DMS114 treated with DMSO at 0.1 percent for 48 hours (cell line): ENCODE data around the gene LRP2.

Experiments
- DNase-seq: peaks from one replicate; lab custom pipeline; 2025; ENCODE audit not compliant: unreplicated experiment; lab: John Stamatoyannopoulos, UW

The LRP2 gene

GRCh38 chr2:169131587-169132512, 230.5 kb downstream of the LRP2 start:
- DNase-seq: peak; percentile 5

GRCh38 chr2:169129703-169130243, 232.6 kb downstream of the LRP2 start:
- DNase-seq: no peak

GRCh38 chr2:169119851-169120250, 242.5 kb downstream of the LRP2 start:
- DNase-seq: no peak

GRCh38 chr2:169119123-169119760, 243.1 kb downstream of the LRP2 start:
- DNase-seq: no peak

- DNase-seq: no peak
Measured at GRCh38 chr2:169118060-169118459, 244.3 kb downstream of the LRP2 start.

- DNase-seq: no peak
Measured at GRCh38 chr2:169116993-169117392, 245.3 kb downstream of the LRP2 start.

- no peak for DNase-seq
Measured at GRCh38 chr2:169116327-169116726, 246.0 kb downstream of the LRP2 start.

GRCh38 chr2:169114056-169114455, 248.3 kb downstream of the LRP2 start:
- DNase-seq: no peak

- DNase-seq: no peak
Measured at GRCh38 chr2:169112841-169113240, 249.5 kb downstream of the LRP2 start.

GRCh38 chr2:169110916-169111315, 251.4 kb downstream of the LRP2 start:
- DNase-seq: no peak

GRCh38 chr2:169110419-169110818, 251.9 kb downstream of the LRP2 start:
- DNase-seq: no peak

- peak; percentile 9 for DNase-seq
Measured at GRCh38 chr2:169109502-169110409, 252.6 kb downstream of the LRP2 start.

- no peak for DNase-seq
Measured at GRCh38 chr2:169108099-169108884, 254.0 kb downstream of the LRP2 start.

GRCh38 chr2:169107645-169108044, 254.7 kb downstream of the LRP2 start:
- DNase-seq: no peak

GRCh38 chr2:169106563-169107545, 255.5 kb downstream of the LRP2 start:
- no peak for DNase-seq

- DNase-seq: no peak
Measured at GRCh38 chr2:169106134-169106533, 256.2 kb downstream of the LRP2 start.

GRCh38 chr2:169105476-169105875, 256.9 kb downstream of the LRP2 start:
- DNase-seq: no peak

GRCh38 chr2:169104848-169105247, 257.5 kb downstream of the LRP2 start:
- no peak for DNase-seq

- no peak for DNase-seq
Measured at GRCh38 chr2:169095621-169096105, 266.7 kb downstream of the LRP2 start.
